GM23338 (cell line): ENCODE results near the gene SPRY1. TPM values are rescaled to one million over a fixed set of nuclear protein-coding genes. Genes with fewer than 3 reads are reported as not detected.

Source experiments
- ATAC-seq: fragments of 200-7000 bp; cut with Tn5 transposase; 3 replicates; pipeline ENCODE4 v1.9.1; 2020
- DNase-seq: peaks from one replicate; pipeline ENCODE4 v3.0.0-alpha.2; 2015; ENCODE audit warnings: low spot score
- H2AFZ ChIP-seq: fragments of 200-600 bp; sonication (generic); 2 replicates; pipeline ENCODE4 v1.8.0; 2016; ENCODE audit warnings: antibody characterized with exemption, mild to moderate bottlenecking, moderate library complexity
- H3F3A ChIP-seq: fragments of 200-600 bp; sonication (generic); replicated peaks from 2 replicates; pipeline ENCODE4 v1.8.0; 2017; ENCODE audit warnings: antibody characterized with exemption, mixed run types, low read depth
- H3K27ac ChIP-seq: fragments of 200-600 bp; sonication (generic); 2 replicates; pipeline ENCODE4 v1.6.1; 2016; ENCODE audit warnings: low read depth
- H3K27me3 ChIP-seq: fragments of 200-600 bp; sonication (generic); 2 replicates; pipeline ENCODE4 v1.8.0; 2016; ENCODE audit warnings: mild to moderate bottlenecking, mixed run types, moderate library complexity; ENCODE audit not compliant: insufficient read depth
- H3K36me3 ChIP-seq: fragments of 200-600 bp; sonication (generic); 2 replicates; pipeline ENCODE4 v1.8.0; 2016; ENCODE audit warnings: mild to moderate bottlenecking; ENCODE audit not compliant: insufficient read depth
- H3K4me1 ChIP-seq: fragments of 200-600 bp; sonication (generic); 2 replicates; pipeline ENCODE4 v1.8.0; 2016; ENCODE audit warnings: mild to moderate bottlenecking, moderate library complexity; ENCODE audit not compliant: insufficient read depth
- H3K4me2 ChIP-seq: fragments of 200-600 bp; sonication (generic); 2 replicates; pipeline ENCODE4 v1.7.1; 2017; ENCODE audit warnings: mixed run types
- H3K4me3 ChIP-seq: fragments of 200-600 bp; sonication (generic); 2 replicates; pipeline ENCODE4 v1.6.1; 2016; ENCODE audit warnings: mixed run types
- H3K79me2 ChIP-seq: fragments of 200-600 bp; sonication (generic); replicated peaks from 2 replicates; pipeline ENCODE4 v1.8.0; 2017; ENCODE audit warnings: mild to moderate bottlenecking; ENCODE audit not compliant: insufficient read depth
- H3K9me2 ChIP-seq: fragments of 200-600 bp; sonication (generic); 2 replicates; pipeline ENCODE4 v1.8.0; 2017; ENCODE audit not compliant: insufficient read depth
- H4K20me1 ChIP-seq: fragments of 200-600 bp; sonication (generic); replicated peaks from 2 replicates; pipeline ENCODE4 v1.8.0; 2017; ENCODE audit warnings: mild to moderate bottlenecking; ENCODE audit not compliant: insufficient read depth
- H3K27ac Mint-ChIP-seq: 2 replicates; pipeline ENCODE4 v1.8.0; 2020; ENCODE audit warnings: inconsistent platforms, mild to moderate bottlenecking, moderate library complexity, mixed read lengths
- H3K27me3 Mint-ChIP-seq: 3 replicates; pipeline ENCODE4 v1.8.0; 2022; ENCODE audit warnings: low read depth, mild to moderate bottlenecking, moderate library complexity, mixed read lengths, inconsistent platforms; ENCODE audit not compliant: insufficient read depth, poor library complexity
- H3K36me3 Mint-ChIP-seq: 3 replicates; pipeline ENCODE4 v1.8.0; 2021; ENCODE audit warnings: low read depth, mild to moderate bottlenecking, inconsistent platforms, moderate library complexity, mixed read lengths
- H3K4me1 Mint-ChIP-seq: 3 replicates; pipeline ENCODE4 v1.8.0; 2020; ENCODE audit warnings: mild to moderate bottlenecking, inconsistent platforms, mixed read lengths
- H3K4me3 Mint-ChIP-seq: 3 replicates; pipeline ENCODE4 v1.8.0; 2021; ENCODE audit warnings: moderate library complexity, mild to moderate bottlenecking, inconsistent platforms, mixed read lengths
- H3K9me3 Mint-ChIP-seq: 3 replicates; pipeline ENCODE4 v1.8.0; 2020; ENCODE audit warnings: moderate library complexity, mild to moderate bottlenecking, inconsistent platforms, mixed read lengths
- CREB1 ChIP-seq: fragments of 250-450 bp; sonication (Bioruptor Pico); IDR thresholded peaks from 2 replicates; pipeline ENCODE4 v1.5.0; 2020; ENCODE audit warnings: low read depth, mild to moderate bottlenecking, moderate library complexity
- CTCF ChIP-seq, 2 experiments: fragments of 200-600 bp in 1 of 2; sonication (generic) in 1 of 2; conservative IDR thresholded peaks; 2 replicates each; pipeline versions ENCODE4 v1.5.1 to v1.6.1; 2016 to 2017; ENCODE audit warnings: antibody characterized with exemption in 2 of 2, low read depth in 2 of 2, mild to moderate bottlenecking in 2 of 2, moderate library complexity in 1 of 2
- ETS1 ChIP-seq: IDR thresholded peaks from 2 replicates; pipeline ENCODE4 v1.6.1; 2016; ENCODE audit warnings: antibody characterized with exemption
- EZH2 ChIP-seq: fragments of 200-600 bp; sonication (generic); IDR thresholded peaks from one replicate; pipeline ENCODE4 v1.8.0; 2017; ENCODE audit warnings: antibody characterized with exemption, mild to moderate bottlenecking, low read depth; ENCODE audit not compliant: unreplicated experiment
- EZH2phosphoT487 ChIP-seq: fragments of 200-600 bp; sonication (generic); IDR thresholded peaks from one replicate; pipeline ENCODE4 v1.8.1; 2018; ENCODE audit warnings: antibody characterized with exemption; ENCODE audit not compliant: unreplicated experiment
- JUNB ChIP-seq: IDR thresholded peaks from one replicate; pipeline ENCODE4 v1.6.1; 2016; ENCODE audit warnings: antibody characterized with exemption; ENCODE audit not compliant: unreplicated experiment
- NANOG ChIP-seq: IDR thresholded peaks from 2 replicates; pipeline ENCODE4 v1.6.1; 2016; ENCODE audit warnings: antibody characterized with exemption, borderline replicate concordance
- POLR2AphosphoS5 ChIP-seq: IDR thresholded peaks from 2 replicates; pipeline ENCODE4 v1.6.1; 2016; ENCODE audit warnings: antibody characterized with exemption, low read depth
- REST ChIP-seq: IDR thresholded peaks from one replicate; pipeline ENCODE4 v1.6.1; 2018; ENCODE audit warnings: antibody characterized with exemption; ENCODE audit not compliant: unreplicated experiment
- STAT1 ChIP-seq: IDR thresholded peaks from one replicate; pipeline ENCODE4 v1.6.1; 2016; ENCODE audit warnings: antibody characterized with exemption; ENCODE audit not compliant: unreplicated experiment
- ZNF114 ChIP-seq: fragments of 250-450 bp; sonication (Bioruptor Pico); IDR thresholded peaks from 2 replicates; pipeline ENCODE4 v1.5.0; 2020; ENCODE audit warnings: mild to moderate bottlenecking, moderate library complexity
- ZNF331 ChIP-seq: fragments of 250-450 bp; sonication (Bioruptor Pico); IDR thresholded peaks from 2 replicates; pipeline ENCODE4 v1.5.0; 2020; ENCODE audit warnings: low read depth, mild to moderate bottlenecking, moderate library complexity
- ZNF462 ChIP-seq: fragments of 250-450 bp; sonication (Bioruptor Pico); IDR thresholded peaks from 2 replicates; pipeline ENCODE4 v1.5.0; 2020; ENCODE audit warnings: mild to moderate bottlenecking, moderate library complexity
- polyA plus RNA-seq: library from polyadenylated mRNA; unstranded; fragments of >200 nt; fragmentation: Nextera tagmentation; extraction: Ambion mirVana; gene quantifications from 2 replicates; pipeline ENCODE4 v1.2.1, GENCODE V29; 2016
- total RNA-seq: library from RNA; depleted of rRNA; stranded (reverse); fragments of >200 nt; shearing (Covaris generic); gene quantifications from 2 replicates; pipeline ENCODE4 v1.2.3, GENCODE V29; 2014

The SPRY1 gene
- total and polyA plus RNA-seq, 2 experiments from 2014 or later: 62.8 to 103 TPM

- peaks cover 7% of the 10 kb centered on the region; the same call in 2 of the 3 replicates for H3K4me1 Mint-ChIP-seq
- H3K27ac Mint-ChIP-seq: no peak overlapping the region
- H2AFZ ChIP-seq: no peak overlapping the region
Observed at GRCh38 chr4:123361195-123361861, 35.3 kb upstream of the SPRY1 start.

More at GRCh38 chr4:123361195-123361861, 35.3 kb upstream of the SPRY1 start:
- H3K4me3 Mint-ChIP-seq: no peak overlapping the region
- Histone ChIP-seq H3K4me3 (no peak overlapping the region), H3K27ac (no peak overlapping the region), H3F3A (no peaks in the 10 kb centered on the region), H3K36me3 (no peaks in the 10 kb centered on the region), H3K4me2 (no peak overlapping the region), H3K4me1 (no peaks in the 10 kb centered on the region), H4K20me1 (no peaks in the 10 kb centered on the region), H3K27me3 (no peaks in the 10 kb centered on the region), H3K9me2 (no peaks in the 10 kb centered on the region), H3K79me2 (no peaks in the 10 kb centered on the region)
- TF ChIP-seq ZNF331 (CRISPR knock-in tag) (no peak), CREB1 (CRISPR knock-in tag) (no peak), REST (no peak), POLR2AphosphoS5 (no peak), ZNF114 (CRISPR knock-in tag) (no peak), CTCF (conservative IDR thresholded peaks at IDR 0.05; ENCODE audit: low read depth in 2 of 2) (no peak), JUNB (no peak), NANOG (no peak), EZH2 (no peak), STAT1 (no peak), ETS1 (no peak), ZNF462 (no peak), EZH2phosphoT487 (no peak)
- H3K36me3 Mint-ChIP-seq: peaks cover 9% of the 10 kb centered on the region; the same call in 1 of the 3 replicates
- peaks cover 5% of the 10 kb centered on the region for H3K27me3 Mint-ChIP-seq
- H3K9me3 Mint-ChIP-seq: peaks cover 19% of the 10 kb centered on the region; the same call in 2 of the 3 replicates
- DNase-seq (no peak), ATAC-seq (no peak)
